Tibial artery (tissue), 4 donors: Measurements from ENCODE around the gene TTC31.
A peak's percentile ranks its signal among the peaks of the same experiment; 100 is the strongest.

Experiments
- DNase-seq, 2 donors: peaks; one replicate each; pipeline ENCODE4 v3.0.0-alpha.2; 2019
- H3K27ac ChIP-seq, 2 donors: fragments of 200-600 bp; sonication (generic) in 1 of 2; 1 replicate in 1 of 2; 2 replicates in 1 of 2; pipeline ENCODE4 v1.5.1; 2018 to 2019; ENCODE audit warnings: mild to moderate bottlenecking in 1 of 2
- H3K27me3 ChIP-seq, 2 donors: fragments of 200-600 bp; sonication (generic) in 1 of 2; one replicate each; pipeline versions ENCODE4 v1.5.1 to v1.6.0; 2016 to 2019
- H3K36me3 ChIP-seq, 3 donors: fragments of 200-600 bp; sonication (generic) in 2 of 3; one replicate each; pipeline ENCODE4 v1.5.1; 2016 to 2019; ENCODE audit warnings: mild to moderate bottlenecking in 2 of 3
- H3K4me1 ChIP-seq, 4 donors: fragments of 200-600 bp; sonication (generic) in 2 of 4; 1 replicate in 3 of 4; 2 replicates in 1 of 4; pipeline ENCODE4 v1.5.1; 2016 to 2019
- H3K4me3 ChIP-seq, 2 donors: fragments of 200-600 bp; sonication (generic) in 1 of 2; 1 replicate in 1 of 2; 2 replicates in 1 of 2; pipeline ENCODE4 v1.5.1; 2018 to 2019; ENCODE audit warnings: mild to moderate bottlenecking in 2 of 2
- H3K9me3 ChIP-seq, 3 donors: fragments of 200-600 bp; sonication (generic) in 1 of 3; one replicate each; pipeline ENCODE4 v1.5.1; 2016 to 2019
- intact Hi-C: fragments of 100-400 bp; cut with DNase I; formaldehyde crosslinking; loops from one replicate; pipeline ENCODE4 v1.15.0; 2023; ENCODE audit warnings: low total_unique reads
- TF ChIP-seq, protein P1 (sequence below), 2 experiments: fragments of 200-600 bp in 1 of 2; fragments of 450-650 bp in 1 of 2; IDR thresholded peaks; one replicate each; pipeline ENCODE4 v1.5.1; 2017 to 2019; ENCODE audit warnings: antibody characterized with exemption in 2 of 2, mild to moderate bottlenecking in 1 of 2, moderate library complexity in 1 of 2

TTC31 gene

DNA sequence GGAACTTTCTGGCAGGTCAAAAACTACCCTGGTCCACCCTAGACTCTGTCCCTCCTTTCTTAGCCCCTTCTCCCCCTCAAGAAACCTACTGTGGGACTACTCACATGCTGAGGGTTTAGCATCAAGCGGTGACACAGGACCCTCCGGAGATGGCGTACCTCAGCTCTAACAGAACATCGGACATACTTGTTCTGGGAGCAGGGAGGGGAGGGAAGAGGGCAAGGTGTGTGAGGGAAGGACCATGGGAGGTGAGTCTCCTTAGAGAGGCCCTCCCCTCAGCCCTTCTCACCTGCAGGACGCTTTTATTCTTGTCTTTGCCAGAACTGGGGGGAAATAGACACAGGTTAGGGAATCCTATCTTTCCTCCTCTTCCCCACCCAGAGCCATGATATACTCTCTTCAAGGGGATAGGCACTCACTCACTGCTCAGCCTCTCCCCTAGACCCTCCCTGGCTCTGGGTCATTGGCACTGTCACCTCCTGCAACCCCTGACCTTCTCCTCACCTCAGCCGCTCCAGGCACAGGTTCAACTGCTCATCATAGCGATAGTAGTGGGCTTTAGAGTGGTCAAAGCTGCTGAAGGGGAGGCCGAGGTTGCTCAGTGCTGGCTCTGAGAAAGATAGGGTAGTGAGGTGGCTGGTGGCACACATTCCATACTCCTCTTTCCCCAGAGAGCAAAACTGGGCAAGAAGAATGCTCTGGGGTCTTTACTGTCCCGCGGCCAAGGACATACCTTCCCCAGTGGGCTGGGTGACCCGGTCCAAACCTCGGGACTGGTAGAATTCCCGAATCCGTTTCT, 22.8 kb downstream of the TTC31 start:
- intact Hi-C loops, result no loop called here
- no peaks in the 10 kb centered on the region for H3K9me3 ChIP-seq

DNA sequence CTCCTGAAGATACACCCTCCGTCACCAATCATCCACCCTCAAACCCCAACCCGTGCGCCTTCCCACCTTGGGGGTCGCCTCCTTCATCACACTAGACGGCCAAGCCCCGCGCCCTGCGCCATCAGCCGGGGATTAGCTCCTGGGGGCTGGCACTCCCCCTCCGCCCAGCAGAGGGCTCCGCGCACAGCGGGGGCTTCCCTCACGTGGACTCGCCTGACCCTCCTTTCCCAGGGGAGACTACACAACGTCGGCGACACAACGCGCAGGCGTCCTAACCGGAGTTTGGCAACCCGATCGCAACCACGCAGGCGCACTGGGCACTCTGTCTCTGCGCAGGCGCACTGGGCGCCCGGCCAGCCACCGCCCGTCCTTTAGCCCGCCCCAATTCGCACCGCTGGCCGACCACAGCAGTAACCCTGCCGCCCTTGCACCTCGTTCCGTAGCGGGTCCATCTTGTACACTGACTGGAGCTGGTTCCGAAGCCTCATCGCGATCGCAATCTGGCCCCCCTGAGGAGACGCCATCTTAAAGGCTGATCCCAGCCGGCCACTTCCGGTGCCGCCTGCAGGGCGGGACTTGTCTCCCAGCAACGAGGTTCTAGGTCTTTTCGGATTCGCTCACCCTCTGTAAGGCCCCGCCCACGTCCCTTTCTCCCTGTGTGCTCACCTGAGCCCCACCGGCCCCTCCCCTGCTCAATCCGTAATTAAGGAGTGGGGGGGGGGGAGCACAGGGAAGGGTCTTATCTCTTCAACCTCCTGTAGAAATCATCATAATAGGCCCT, 24.5 kb downstream of the TTC31 start, which contains the start of gene PCGF1:
TSS of gene PCGF1 (minus strand) at position 551 of the 781 bp plus-strand sequence. CDS start at position 524, 27 bp downstream.
- DNase-seq, result peak; percentile 99 to 100
- Histone ChIP-seq H3K36me3 (peaks cover 13 to 24% (median 13%) of the 10 kb centered on the region in 3 donors), H3K9me3 (no peaks in the 10 kb centered on the region), H3K27ac (peak within 1 kb of the TSS; percentile 94 to 97), H3K4me1 (peaks cover 0 to 44% (median 30%) of the 10 kb centered on the region in 4 donors), H3K27me3 (peaks cover 0 to 43% of the 10 kb centered on the region in 2 donors), H3K4me3 (peak within 1 kb of the TSS; percentile 66 to 80)
- intact Hi-C loops, result no loop called here
- TF ChIP-seq, protein P1, sequence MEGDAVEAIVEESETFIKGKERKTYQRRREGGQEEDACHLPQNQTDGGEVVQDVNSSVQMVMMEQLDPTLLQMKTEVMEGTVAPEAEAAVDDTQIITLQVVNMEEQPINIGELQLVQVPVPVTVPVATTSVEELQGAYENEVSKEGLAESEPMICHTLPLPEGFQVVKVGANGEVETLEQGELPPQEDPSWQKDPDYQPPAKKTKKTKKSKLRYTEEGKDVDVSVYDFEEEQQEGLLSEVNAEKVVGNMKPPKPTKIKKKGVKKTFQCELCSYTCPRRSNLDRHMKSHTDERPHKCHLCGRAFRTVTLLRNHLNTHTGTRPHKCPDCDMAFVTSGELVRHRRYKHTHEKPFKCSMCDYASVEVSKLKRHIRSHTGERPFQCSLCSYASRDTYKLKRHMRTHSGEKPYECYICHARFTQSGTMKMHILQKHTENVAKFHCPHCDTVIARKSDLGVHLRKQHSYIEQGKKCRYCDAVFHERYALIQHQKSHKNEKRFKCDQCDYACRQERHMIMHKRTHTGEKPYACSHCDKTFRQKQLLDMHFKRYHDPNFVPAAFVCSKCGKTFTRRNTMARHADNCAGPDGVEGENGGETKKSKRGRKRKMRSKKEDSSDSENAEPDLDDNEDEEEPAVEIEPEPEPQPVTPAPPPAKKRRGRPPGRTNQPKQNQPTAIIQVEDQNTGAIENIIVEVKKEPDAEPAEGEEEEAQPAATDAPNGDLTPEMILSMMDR (IDR thresholded peaks at IDR 0.05), result peak in 1 of 2 experiments; percentile 10

More for the DNA sequence above, 22.8 kb downstream of the TTC31 start:
- TF ChIP-seq, protein P1 (IDR thresholded peaks at IDR 0.05), result no peak
- Histone ChIP-seq H3K36me3 (peaks cover 13 to 24% (median 13%) of the 10 kb centered on the region in 3 donors), H3K27ac (no peak overlapping the region), H3K4me3 (no peak overlapping the region), H3K27me3 (peaks cover 0 to 43% of the 10 kb centered on the region in 2 donors), H3K4me1 (peaks cover 0 to 45% (median 30%) of the 10 kb centered on the region in 4 donors)
- no peak for DNase-seq

DNA sequence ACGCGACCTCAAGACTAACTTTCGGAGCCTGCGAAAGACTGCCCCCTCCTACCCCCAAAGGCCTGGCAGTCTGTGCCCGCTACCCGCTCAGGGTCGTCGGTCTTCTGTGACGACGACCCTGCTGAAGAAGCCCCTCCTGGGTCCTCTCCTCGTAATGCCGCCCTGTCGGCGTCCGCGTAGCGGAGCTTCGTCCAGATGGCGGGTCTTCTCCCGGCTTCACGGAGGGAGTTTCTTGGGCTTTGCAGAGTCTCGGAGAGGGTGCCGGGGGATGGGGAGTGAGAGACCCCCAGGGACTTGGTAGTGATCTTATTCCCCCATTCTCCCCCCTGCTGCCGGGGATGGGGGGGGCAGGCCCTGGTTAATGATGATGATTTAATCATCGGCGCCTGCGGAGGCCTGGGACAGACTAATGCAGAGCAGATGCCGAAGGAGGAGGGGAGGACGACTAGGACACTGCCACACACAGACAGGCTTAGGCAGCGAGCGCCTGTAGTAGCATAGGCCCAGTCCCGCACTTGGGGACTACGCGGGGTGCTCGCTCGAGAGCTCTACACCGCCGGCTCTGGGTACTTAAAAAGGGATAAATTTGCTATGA, 25.1 kb downstream of the TTC31 start:
- intact Hi-C loops, result no loop called here
- peaks cover 3 to 43% of the 10 kb centered on the region in 2 donors for H3K27me3 ChIP-seq

DNA sequence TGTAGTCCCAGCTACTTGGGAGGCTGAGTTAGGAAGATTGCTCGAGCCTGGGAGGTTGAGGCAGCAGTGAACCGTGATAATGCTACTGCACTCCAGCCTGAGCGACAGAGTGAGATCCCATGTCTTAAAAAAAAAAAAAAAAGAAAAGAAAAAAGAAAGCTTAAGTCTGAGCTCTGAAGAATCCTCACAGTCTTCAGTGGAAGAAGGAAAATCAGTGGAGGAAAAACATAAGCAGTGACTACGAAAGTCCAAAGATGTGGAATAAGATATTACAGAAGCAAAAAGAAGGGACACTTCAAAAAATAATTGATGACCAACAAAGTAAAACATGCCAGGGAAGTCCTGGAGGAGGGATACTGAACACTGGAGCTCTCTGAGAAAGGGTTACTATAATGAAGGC, 27.4 kb downstream of the TTC31 start:
- Histone ChIP-seq H3K4me3 (no peak overlapping the region), H3K4me1 (peaks cover 0 to 43% (median 34%) of the 10 kb centered on the region in 4 donors), H3K36me3 (peaks cover 6 to 13% (median 11%) of the 10 kb centered on the region in 3 donors), H3K27me3 (peaks cover 17 to 61% of the 10 kb centered on the region in 2 donors), H3K27ac (no peak overlapping the region), H3K9me3 (no peaks in the 10 kb centered on the region)
- intact Hi-C loops, result no loop called here
- DNase-seq, result no peak
- TF ChIP-seq, protein P1 (IDR thresholded peaks at IDR 0.05), result no peak

More for the DNA sequence above, 25.1 kb downstream of the TTC31 start:
- H3K4me1 ChIP-seq, result peaks cover 0 to 38% (median 26%) of the 10 kb centered on the region in 4 donors
- peaks cover 13 to 24% (median 13%) of the 10 kb centered on the region in 3 donors for H3K36me3 ChIP-seq
- H3K27ac ChIP-seq, result peak overlapping the region; percentile 94 to 97
- DNase-seq, result peak; percentile 24 to 65
- H3K4me3 ChIP-seq, result peak overlapping the region; percentile 66 to 80
- TF ChIP-seq, protein P1 (IDR thresholded peaks at IDR 0.05), result no peak
- no peaks in the 10 kb centered on the region for H3K9me3 ChIP-seq
